Parathyroid adenoma (tissue), 2 donors: ENCODE results near the gene DOK3.
"Not testable (repeated sequence)": the region's sequence is repeated elsewhere in the genome, so short reads cannot be mapped to it uniquely, and the experiment has no call there.

ENCODE experiments used
- H2AFZ ChIP-seq: fragments of 300-600 bp; sonication (generic); one replicate; pipeline ENCODE4 v1.7.0; 2017; ENCODE audit warnings: antibody characterized with exemption, mild to moderate bottlenecking
- H3K27ac ChIP-seq: fragments of 300-600 bp; sonication (generic); one replicate; pipeline ENCODE4 v1.7.0; 2017
- H3K27me3 ChIP-seq: fragments of 300-600 bp; sonication (generic); one replicate; pipeline ENCODE4 v1.7.0; 2017; ENCODE audit warnings: low read length; ENCODE audit not compliant: control insufficient read depth, insufficient read depth
- H3K36me3 ChIP-seq: fragments of 300-600 bp; sonication (generic); one replicate; pipeline ENCODE4 v1.7.0; 2017; ENCODE audit warnings: low read length; ENCODE audit not compliant: control insufficient read depth, insufficient read depth
- H3K4me1 ChIP-seq: fragments of 300-600 bp; sonication (generic); one replicate; pipeline ENCODE4 v1.7.0; 2017; ENCODE audit warnings: control low read depth
- H3K4me2 ChIP-seq: fragments of 300-600 bp; sonication (generic); one replicate; pipeline ENCODE4 v1.7.0; 2017; ENCODE audit warnings: low read length
- H3K4me3 ChIP-seq: fragments of 300-600 bp; sonication (generic); one replicate; pipeline ENCODE4 v1.7.0; 2017; ENCODE audit warnings: low read depth, low read length
- H3K79me2 ChIP-seq: fragments of 300-600 bp; sonication (generic); one replicate; pipeline ENCODE4 v1.7.0; 2017; ENCODE audit warnings: control low read depth
- H3K9ac ChIP-seq: fragments of 300-600 bp; sonication (generic); one replicate; pipeline ENCODE4 v1.7.0; 2017; ENCODE audit warnings: mild to moderate bottlenecking
- H3K9me3 ChIP-seq: fragments of 300-600 bp; sonication (generic); one replicate; pipeline ENCODE4 v1.7.0; 2017; ENCODE audit warnings: low read length; ENCODE audit not compliant: control insufficient read depth
- CTCF ChIP-seq: fragments of 300-600 bp; sonication (generic); IDR thresholded peaks from one replicate; pipeline ENCODE4 v1.7.0; 2017; ENCODE audit warnings: antibody characterized with exemption, mild to moderate bottlenecking
- donor health status: primary hyperparathyroidism.

DOK3 gene

GRCh38 chr5:177537389-177538361 is 28.0 kb upstream of the DOK3 start:
- Histone ChIP-seq H2AFZ (no peak overlapping the region), H3K27me3 (no peaks in the 10 kb centered on the region), H3K9ac (no peak overlapping the region), H3K36me3 (no peaks in the 10 kb centered on the region), H3K79me2 (peaks cover 18% of the 10 kb centered on the region), H3K4me3 (no peak overlapping the region), H3K4me2 (no peak overlapping the region), H3K4me1 (peaks cover 8% of the 10 kb centered on the region), H3K9me3 (no peaks in the 10 kb centered on the region), H3K27ac (no peak overlapping the region)
- TF ChIP-seq CTCF, result no peak

- H3K79me2 ChIP-seq, result peaks cover 21% of the 10 kb centered on the region
- H3K27ac ChIP-seq, result no peak overlapping the region
- no peak for TF ChIP-seq CTCF
- no peaks in the 10 kb centered on the region for H3K9me3 ChIP-seq
- no peaks in the 10 kb centered on the region for H3K27me3 ChIP-seq
- H3K4me2 ChIP-seq, result no peak overlapping the region
- no peaks in the 10 kb centered on the region for H3K36me3 ChIP-seq
- H2AFZ ChIP-seq, result no peak overlapping the region
- peaks cover 8% of the 10 kb centered on the region for H3K4me1 ChIP-seq
- no peak overlapping the region for H3K4me3 ChIP-seq
- no peak overlapping the region for H3K9ac ChIP-seq
Observed at GRCh38 chr5:177536386-177536785, 26.8 kb upstream of the DOK3 start.

- no peaks in the 10 kb centered on the region for H3K36me3 ChIP-seq
- peaks cover 28% of the 10 kb centered on the region for H3K79me2 ChIP-seq
- no peak overlapping the region for H3K9ac ChIP-seq
- no peaks in the 10 kb centered on the region for H3K27me3 ChIP-seq
- no peak overlapping the region for H3K4me2 ChIP-seq
- H3K27ac ChIP-seq, result no peak overlapping the region
- no peak overlapping the region for H3K4me3 ChIP-seq
- H3K9me3 ChIP-seq, result no peaks in the 10 kb centered on the region
- H3K4me1 ChIP-seq, result peaks cover 8% of the 10 kb centered on the region
- no peak for TF ChIP-seq CTCF
- H2AFZ ChIP-seq, result no peak overlapping the region
Observed at GRCh38 chr5:177535125-177535524, 25.5 kb upstream of the DOK3 start.

- H3K9ac ChIP-seq, H3K4me3 ChIP-seq, H3K27me3 ChIP-seq, H3K36me3 ChIP-seq, H3K27ac ChIP-seq, H3K4me1 ChIP-seq, H2AFZ ChIP-seq, H3K4me2 ChIP-seq, H3K9me3 ChIP-seq: not testable (repeated sequence)
- H3K79me2 ChIP-seq, result peaks cover 33% of the 10 kb centered on the region
Observed at GRCh38 chr5:177534433-177534832, 24.8 kb upstream of the DOK3 start.

- Histone ChIP-seq H3K27ac (no peak overlapping the region), H3K79me2 (peaks cover 42% of the 10 kb centered on the region), H3K4me1 (peaks cover 8% of the 10 kb centered on the region), H3K36me3 (no peaks in the 10 kb centered on the region), H3K9me3 (no peaks in the 10 kb centered on the region), H2AFZ (no peak overlapping the region), H3K27me3 (no peaks in the 10 kb centered on the region), H3K9ac (no peak overlapping the region), H3K4me3 (no peak overlapping the region), H3K4me2 (no peak overlapping the region)
- no peak for TF ChIP-seq CTCF
Observed at GRCh38 chr5:177531209-177531940, 21.7 kb upstream of the DOK3 start.
